Measurements from ENCODE around the gene TMCO6.
A peak's percentile ranks its signal among the peaks of the same experiment; 100 is the strongest.
"Not testable (repeated sequence)": the region's sequence is repeated elsewhere in the genome, so short reads cannot be mapped to it uniquely, and the experiment has no call there.

Gene TMCO6

DNA sequence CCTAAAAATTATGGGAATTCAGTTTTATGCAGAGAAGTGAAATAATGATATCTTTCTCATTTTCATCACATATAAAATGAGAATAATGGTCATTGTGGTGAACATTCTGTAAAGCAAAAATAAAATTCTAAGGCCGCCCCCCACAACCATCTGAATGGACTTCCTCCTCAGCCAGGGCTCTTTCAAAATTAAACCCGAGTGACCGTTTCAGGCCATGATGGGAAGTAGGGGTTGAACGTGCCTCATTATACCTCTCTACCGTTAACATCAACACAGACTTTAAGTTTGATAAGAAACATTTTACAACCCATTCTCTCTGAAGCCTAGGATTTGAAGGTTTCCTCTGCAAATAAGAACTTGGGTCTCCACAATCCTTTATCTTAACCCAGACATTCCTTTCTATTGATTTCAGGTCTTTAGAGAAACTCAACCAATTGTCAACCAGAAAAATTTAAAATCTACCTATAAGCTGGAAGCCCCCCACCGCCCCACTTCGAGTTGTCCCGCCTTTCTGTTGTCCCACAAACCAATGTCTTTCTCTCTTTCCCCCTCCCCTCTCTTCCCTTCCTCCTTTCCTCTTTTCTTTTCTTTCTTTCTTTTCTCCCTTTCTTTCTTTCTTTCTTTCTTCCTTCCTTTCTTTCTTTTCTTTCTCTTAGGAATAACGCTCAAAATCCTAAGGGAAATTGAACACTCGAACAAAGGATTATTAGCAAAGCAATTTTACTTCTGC, 1.7 kb upstream of the TMCO6 start:
- Histone ChIP-seq H2AFZ (ENCODE audit: low read length) (no peak overlapping the region), H3K79me2 (ENCODE audit: insufficient read depth, low read length) (no peaks in the 10 kb centered on the region), H3F3A (ENCODE audit: insufficient read depth, low read length) (no peaks in the 10 kb centered on the region), H3K9me2 (ENCODE audit: low read depth, low read length) (no peaks in the 10 kb centered on the region), H3K4me1 (ENCODE audit: insufficient read depth, low read length, severe bottlenecking) (peaks cover 29% of the 10 kb centered on the region), H3K4me3 (ENCODE audit: low read depth, low read length, poor library complexity, severe bottlenecking) (no peak overlapping the region), H3K27me3 (ENCODE audit: insufficient read depth, low read length) (no peaks in the 10 kb centered on the region; the same call in 1 of the 2 replicates), H4K20me1 (ENCODE audit: insufficient read depth, low read length) (no peaks in the 10 kb centered on the region), H3K9ac (ENCODE audit: low read length) (no peak overlapping the region), H3K4me2 (ENCODE audit: low read length) (no peak overlapping the region), H3K27ac (ENCODE audit: low read depth, low read length, poor library complexity, severe bottlenecking) (no peak overlapping the region), H3K9me3 (ENCODE audit: low read length) (no peaks in the 10 kb centered on the region), H3K36me3 (ENCODE audit: insufficient read depth, low read length) (peaks cover 19% of the 10 kb centered on the region; the same call in 1 of the 2 replicates)
- TF ChIP-seq EZH2 (IDR thresholded peaks at IDR 0.05; ENCODE audit: borderline replicate concordance, low read length): no peak

DNA sequence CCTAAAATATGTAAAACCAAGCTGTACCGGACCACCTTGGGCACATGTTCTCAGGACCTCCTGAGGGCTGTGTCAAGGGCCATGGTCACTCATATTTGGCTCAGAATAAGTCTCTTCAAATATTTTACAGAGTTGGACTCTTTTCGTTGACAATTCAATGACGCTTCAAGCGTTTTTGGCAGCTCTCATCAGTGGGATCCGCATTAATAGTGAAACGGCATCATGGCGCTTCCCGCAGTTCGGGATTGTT, 428 bp upstream of the TMCO6 start:
- Histone ChIP-seq H2AFZ (ENCODE audit: low read length) (peak overlapping the region; percentile 53), H3K36me3 (ENCODE audit: insufficient read depth, low read length) (peaks cover 27% of the 10 kb centered on the region; the same call in 1 of the 2 replicates), H3K4me3 (ENCODE audit: low read depth, low read length, poor library complexity, severe bottlenecking) (peak overlapping the region; percentile 78), H3K4me2 (ENCODE audit: low read length) (peak overlapping the region; percentile 91), H3K4me1 (ENCODE audit: insufficient read depth, low read length, severe bottlenecking) (peaks cover 21% of the 10 kb centered on the region), H3K9ac (ENCODE audit: low read length) (peak overlapping the region; percentile 52)
- not testable (repeated sequence) for H4K20me1 ChIP-seq (ENCODE audit: insufficient read depth, low read length); H3K79me2 ChIP-seq (ENCODE audit: insufficient read depth, low read length); H3K9me3 ChIP-seq (ENCODE audit: low read length); H3K27me3 ChIP-seq (ENCODE audit: insufficient read depth, low read length); H3K9me2 ChIP-seq (ENCODE audit: low read depth, low read length); H3K27ac ChIP-seq (ENCODE audit: low read depth, low read length, poor library complexity, severe bottlenecking); H3F3A ChIP-seq (ENCODE audit: insufficient read depth, low read length)

GRCh38 chr5:140641716-140642115, 2.5 kb downstream of the TMCO6 start:
- Histone ChIP-seq H3K4me1 (ENCODE audit: insufficient read depth, low read length, severe bottlenecking) (peaks cover 36% of the 10 kb centered on the region), H3K79me2 (ENCODE audit: insufficient read depth, low read length) (peaks cover 6% of the 10 kb centered on the region), H3K9me3 (ENCODE audit: low read length) (no peaks in the 10 kb centered on the region), H2AFZ (ENCODE audit: low read length) (no peak overlapping the region), H3K4me3 (ENCODE audit: low read depth, low read length, poor library complexity, severe bottlenecking) (no peak overlapping the region), H4K20me1 (ENCODE audit: insufficient read depth, low read length) (no peaks in the 10 kb centered on the region), H3K9ac (ENCODE audit: low read length) (no peak overlapping the region), H3K9me2 (ENCODE audit: low read depth, low read length) (no peaks in the 10 kb centered on the region), H3K27ac (ENCODE audit: low read depth, low read length, poor library complexity, severe bottlenecking) (no peak overlapping the region), H3K36me3 (ENCODE audit: insufficient read depth, low read length) (peaks cover 52% of the 10 kb centered on the region; the same call in 1 of the 2 replicates), H3F3A (ENCODE audit: insufficient read depth, low read length) (no peaks in the 10 kb centered on the region), H3K4me2 (ENCODE audit: low read length) (no peak overlapping the region), H3K27me3 (ENCODE audit: insufficient read depth, low read length) (no peaks in the 10 kb centered on the region)
- no peak for TF ChIP-seq CTCF (IDR thresholded peaks at IDR 0.05; ENCODE audit: low read length)
- TF ChIP-seq EZH2 (IDR thresholded peaks at IDR 0.05; ENCODE audit: borderline replicate concordance, low read length): no peak

- Histone ChIP-seq H3F3A (ENCODE audit: insufficient read depth, low read length) (no peaks in the 10 kb centered on the region), H3K27ac (ENCODE audit: low read depth, low read length, poor library complexity, severe bottlenecking) (no peak overlapping the region), H3K9me3 (ENCODE audit: low read length) (no peaks in the 10 kb centered on the region), H3K36me3 (ENCODE audit: insufficient read depth, low read length) (peaks cover 52% of the 10 kb centered on the region; the same call in 1 of the 2 replicates), H3K4me3 (ENCODE audit: low read depth, low read length, poor library complexity, severe bottlenecking) (no peak overlapping the region), H3K4me2 (ENCODE audit: low read length) (no peak overlapping the region), H3K9ac (ENCODE audit: low read length) (no peak overlapping the region), H2AFZ (ENCODE audit: low read length) (no peak overlapping the region), H3K27me3 (ENCODE audit: insufficient read depth, low read length) (no peaks in the 10 kb centered on the region), H4K20me1 (ENCODE audit: insufficient read depth, low read length) (no peaks in the 10 kb centered on the region), H3K4me1 (ENCODE audit: insufficient read depth, low read length, severe bottlenecking) (peaks cover 37% of the 10 kb centered on the region), H3K9me2 (ENCODE audit: low read depth, low read length) (no peaks in the 10 kb centered on the region), H3K79me2 (ENCODE audit: insufficient read depth, low read length) (peaks cover 11% of the 10 kb centered on the region)
- TF ChIP-seq CTCF (IDR thresholded peaks at IDR 0.05; ENCODE audit: low read length) (no peak), EZH2 (IDR thresholded peaks at IDR 0.05; ENCODE audit: borderline replicate concordance, low read length) (no peak)
These were observed 3.5 kb downstream of the TMCO6 start for GRCh38 chr5:140642718-140643117.
